K562 (cell line): ENCODE measurements around the gene PYGO2. TPM values are rescaled to one million over a fixed set of nuclear protein-coding genes. Genes with fewer than 3 reads are reported as not detected.

Experiments
- DNMT1 ChIP-seq: fragments of 450-650 bp; IDR thresholded peaks from 2 replicates; pipeline ENCODE4 v1.6.1; 2016; ENCODE audit warnings: antibody characterized with exemption, mild to moderate bottlenecking
- FOXP4 ChIP-seq: sonication (generic); formaldehyde crosslinking; IDR thresholded peaks from 2 replicates; pipeline ENCODE4 v1.8.0; 2022; ENCODE audit warnings: mild to moderate bottlenecking, missing genetic modification reagents, borderline replicate concordance
- HLTF ChIP-seq: fragments of 450-650 bp; IDR thresholded peaks from 2 replicates; pipeline ENCODE4 v1.6.1; 2016
- HMGXB4 ChIP-seq: sonication (generic); formaldehyde crosslinking; IDR thresholded peaks from 2 replicates; pipeline ENCODE4 v1.8.1; 2023; ENCODE audit warnings: mild to moderate bottlenecking, missing genetic modification reagents
- IFI16 ChIP-seq: fragments of 250-450 bp; sonication (Bioruptor Pico); IDR thresholded peaks from 2 replicates; pipeline ENCODE4 v2.1.2; 2022; ENCODE audit warnings: mild to moderate bottlenecking, inconsistent platforms
- NFATC3 ChIP-seq: fragments of 450-650 bp; IDR thresholded peaks from 2 replicates; pipeline ENCODE4 v1.6.1; 2017; ENCODE audit warnings: mild to moderate bottlenecking
- NRF1 ChIP-seq, 2 experiments: fragments of 450-650 bp; IDR thresholded peaks in 1 of 2; conservative IDR thresholded peaks in 1 of 2; 2 replicates each; pipeline ENCODE4 v1.6.1; 2014; ENCODE audit warnings: mild to moderate bottlenecking in 2 of 2
- SMARCA4 ChIP-seq: fragments of 450-650 bp; IDR thresholded peaks from 2 replicates; pipeline ENCODE4 v1.6.1; 2016
- TOE1 ChIP-seq, 2 experiments: fragments of 450-650 bp in 1 of 2; sonication (generic) in 1 of 2; formaldehyde crosslinking in 1 of 2; IDR thresholded peaks; 2 replicates each; pipeline versions ENCODE4 v1.7.1 to v1.8.0; 2016 to 2022; ENCODE audit warnings: borderline replicate concordance in 2 of 2, mild to moderate bottlenecking in 2 of 2, antibody characterized with exemption in 1 of 2, inconsistent platforms in 1 of 2, low read depth in 1 of 2, missing genetic modification reagents in 1 of 2, moderate library complexity in 1 of 2
- WHSC1 ChIP-seq: IDR thresholded peaks from one replicate; pipeline ENCODE4 v1.6.1; 2012; ENCODE audit warnings: low read length, control low read depth, inconsistent platforms
- ZFX ChIP-seq: sonication (generic); formaldehyde crosslinking; IDR thresholded peaks from 2 replicates; pipeline ENCODE4 v1.8.0; 2022; ENCODE audit warnings: mild to moderate bottlenecking, missing genetic modification reagents, moderate library complexity
- ZHX1 ChIP-seq: fragments of 150-350 bp; conservative IDR thresholded peaks from 2 replicates; pipeline ENCODE4 v1.6.1; 2014; ENCODE audit warnings: low read length
- ZNF212 ChIP-seq: fragments of 450-650 bp; formaldehyde crosslinking; IDR thresholded peaks from 2 replicates; pipeline ENCODE4 v1.4.0; 2020; ENCODE audit warnings: mild to moderate bottlenecking
- ZNF449 ChIP-seq: fragments of 250-450 bp; sonication (Bioruptor Pico); IDR thresholded peaks from 2 replicates; pipeline ENCODE4 v1.8.0; 2022; ENCODE audit warnings: moderate library complexity, mild to moderate bottlenecking, inconsistent platforms
- ZNF586 ChIP-seq: fragments of 450-650 bp; formaldehyde crosslinking; conservative IDR thresholded peaks from 2 replicates; pipeline ENCODE4 v1.4.0; 2020; ENCODE audit warnings: mild to moderate bottlenecking, moderate library complexity
- ZNF639 ChIP-seq, 2 experiments: fragments of 200-800 bp in 1 of 2; sonication (Bioruptor generic) in 1 of 2; sonication (generic) in 1 of 2; formaldehyde crosslinking in 1 of 2; IDR thresholded peaks in 1 of 2; conservative IDR thresholded peaks in 1 of 2; 2 replicates each; pipeline versions ENCODE4 v1.5.0 to v1.6.1; 2016 to 2020; ENCODE audit warnings: missing compliant biosample characterization in 1 of 2, missing genetic modification characterization in 1 of 2, missing genetic modification reagents in 1 of 2
- polyA plus RNA-seq, 8 experiments: library from polyadenylated mRNA; depleted of rRNA in 4 of 8; stranded (reverse) in 5 of 8; unstranded in 3 of 8; fragments of >200 nt; fragmentation: Nextera tagmentation in 2 of 8; fragmentation: Illumina TruSeq in 1 of 8; extraction: Ambion mirVana in 2 of 8; extraction: Trizol in 1 of 8; gene quantifications; 2 replicates each; pipeline versions ENCODE4 v1.2.1 to v1.2.3, GENCODE V29; 2011 to 2014; ENCODE audit warnings: inconsistent platforms in 1 of 8, missing spikeins in 1 of 8
- total RNA-seq, 7 experiments: library from RNA; depleted of rRNA in 6 of 7; stranded (reverse); fragments of >200 nt in 6 of 7; fragmentation: Illumina TruSeq in 2 of 7; extraction: Trizol in 2 of 7; gene quantifications; 2 replicates each; pipeline versions ENCODE4 v1.2.1 to v1.2.3, GENCODE V29; 2011 to 2021; ENCODE audit warnings: low replicate concordance in 1 of 7

PYGO2 gene
- total and polyA plus RNA-seq, 9 of the 15 experiments (the other 6 are each of a cell fraction or from before 2014, with no cell fraction given) = 8.3 to 36.2 (median 18.2) TPM

GRCh38 chr1:154961207-154962155, at the start of gene PYGO2 (continued):
- TF ChIP-seq FOXP4 (no peak), DNMT1 (no peak), ZNF586 (CRISPR knock-in tag) (no peak), ZHX1 (no peak), NFATC3 (no peak), SMARCA4 (no peak), ZNF212 (0 out of 2 replicates have a peak, but pooled peaks have one; percentile 22), WHSC1 (no peak), NRF1 (conservative IDR thresholded peaks at IDR 0.05 in 1 of 2, IDR thresholded peaks at IDR 0.05 in 1 of 2) (peak; percentile 80 to 83), ZNF449 (CRISPR knock-in tag) (no peak), HLTF (no peak; the same call in 1 of the 2 replicates), ZNF639 (CRISPR knock-in tag; conservative IDR thresholded peaks at IDR 0.05 in 1 of 2, IDR thresholded peaks at IDR 0.05 in 1 of 2) (peak in 1 of 2 experiments; percentile 96; a peak in 2 of 4 replicates), HMGXB4 (peak; percentile 95), IFI16 (no peak), ZFX (CRISPR knock-in tag) (no peak; the same call in 1 of the 2 replicates), TOE1 (IDR thresholded peaks at IDR 0.05; ENCODE audit: borderline replicate concordance) (peak; percentile 69; the same call in 1 of the 2 replicates), TOE1 (CRISPR knock-in tag; IDR thresholded peaks at IDR 0.05; ENCODE audit: borderline replicate concordance, low read depth) (no peak)
